GM18507 (cell line): ENCODE results near the gene TRIP4.
"Not testable (repeated sequence)": the region's sequence is repeated elsewhere in the genome, so short reads cannot be mapped to it uniquely, and the experiment has no call there.

Source experiments
- DNase-seq: peaks from one replicate; pipeline ENCODE4 v3.0.0; 2011; ENCODE audit warnings: low read depth; ENCODE audit not compliant: insufficient read length; ENCODE audit errors: extremely low spot score
- FAIRE-seq: peaks from 2 replicates; lab custom pipeline; 2011; peaks lifted over from hg19 to GRCh38; lab: Jason Lieb, UNC

Gene TRIP4

DNA sequence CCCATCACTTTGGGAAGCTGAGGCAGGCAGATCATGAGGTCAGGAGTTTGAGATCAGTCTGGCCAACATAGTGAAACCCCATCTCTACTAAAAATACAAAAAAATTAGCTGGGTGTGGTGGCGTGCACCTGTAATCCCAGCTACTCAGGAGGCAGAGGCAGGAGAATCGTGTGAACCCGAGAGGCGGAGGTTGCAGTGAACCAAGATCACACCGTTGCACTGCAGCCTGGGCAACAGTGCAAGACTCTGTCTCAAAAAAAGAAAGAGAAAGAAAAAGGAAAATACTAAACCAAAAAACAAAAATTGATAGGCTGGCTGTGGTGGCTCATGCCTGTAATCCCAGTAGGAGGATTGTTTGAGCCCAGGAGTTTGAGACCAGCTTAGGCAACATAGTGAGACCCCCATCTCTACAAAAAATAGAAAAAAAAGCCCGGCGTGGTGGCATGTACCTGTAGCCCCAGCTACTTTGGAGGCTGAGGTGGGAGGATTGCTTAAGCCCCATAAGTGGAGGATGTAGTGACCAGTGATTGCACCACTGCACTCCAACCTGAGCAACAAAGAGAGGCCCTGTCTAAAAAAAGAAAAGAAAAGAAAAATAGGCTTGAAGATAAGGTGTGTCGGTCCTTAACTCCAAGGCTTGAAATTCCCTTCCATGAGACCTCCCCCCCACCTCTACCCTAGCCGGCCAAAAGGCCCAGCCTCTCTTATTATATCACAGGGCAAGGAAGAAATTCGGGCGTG lies 7.3 kb upstream of the TRIP4 start:
- FAIRE-seq = not testable (repeated sequence)

GRCh38 chr15:64381000-64381751 lies 6.5 kb upstream of the TRIP4 start, which contains the start of gene PCLAF:
Gene PCLAF, minus strand, starts transcription at chr15:64381441. Its CDS starts 70 bp downstream, at chr15:64381371.
- DNase-seq (peak; percentile 87), FAIRE-seq (peak; percentile 99)

More for the DNA sequence above, 7.3 kb upstream of the TRIP4 start:
- DNase-seq = not testable (repeated sequence)

- DNase-seq (no peak), FAIRE-seq (no peak)
Measured at GRCh38 chr15:64383760-64384159, 3.9 kb upstream of the TRIP4 start.

GRCh38 chr15:64386291-64386690 lies 1.3 kb upstream of the TRIP4 start:
- DNase-seq = no peak
- FAIRE-seq = no peak

GRCh38 chr15:64389036-64389435 lies 1.4 kb downstream of the TRIP4 start:
- no peak for FAIRE-seq
- DNase-seq = no peak

- not testable (repeated sequence) for DNase-seq, FAIRE-seq
Measured at GRCh38 chr15:64392471-64392870, 4.8 kb downstream of the TRIP4 start.

- no peak for FAIRE-seq
Measured at GRCh38 chr15:64396789-64397188, 9.2 kb downstream of the TRIP4 start.

GRCh38 chr15:64398575-64398974 lies 10.9 kb downstream of the TRIP4 start:
- no peak for DNase-seq
- FAIRE-seq = no peak

More at GRCh38 chr15:64396789-64397188, 9.2 kb downstream of the TRIP4 start:
- DNase-seq = no peak

GRCh38 chr15:64400583-64400982 lies 12.9 kb downstream of the TRIP4 start:
- DNase-seq (no peak), FAIRE-seq (no peak)

GRCh38 chr15:64412216-64412615 lies 24.6 kb downstream of the TRIP4 start:
- no peak for DNase-seq
- FAIRE-seq = no peak

GRCh38 chr15:64422697-64423096 lies 35.1 kb downstream of the TRIP4 start:
- DNase-seq (no peak), FAIRE-seq (peak; percentile 26)

DNA sequence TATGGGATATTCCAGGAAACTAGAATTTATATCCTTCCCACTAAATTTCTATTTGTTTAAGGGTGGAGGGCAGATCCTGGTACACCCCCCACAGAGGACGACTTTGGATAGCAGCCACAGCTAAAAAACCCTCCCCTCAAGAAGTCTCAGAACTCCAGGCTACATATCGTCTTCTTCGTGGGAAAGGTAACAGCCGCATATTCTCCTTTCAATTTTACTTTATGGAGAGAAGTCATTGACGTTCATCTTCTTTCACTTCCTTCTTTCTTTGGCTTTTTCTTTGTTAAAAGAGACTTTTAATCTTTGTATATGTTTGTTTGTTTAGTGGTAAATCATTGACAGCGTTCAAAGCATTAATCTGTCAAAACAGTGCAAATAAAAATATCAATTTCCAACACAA lies 36.3 kb downstream of the TRIP4 start:
- FAIRE-seq (peak; percentile 89), DNase-seq (no peak)

GRCh38 chr15:64425221-64425620 lies 37.6 kb downstream of the TRIP4 start:
- DNase-seq (no peak), FAIRE-seq (no peak)

DNA sequence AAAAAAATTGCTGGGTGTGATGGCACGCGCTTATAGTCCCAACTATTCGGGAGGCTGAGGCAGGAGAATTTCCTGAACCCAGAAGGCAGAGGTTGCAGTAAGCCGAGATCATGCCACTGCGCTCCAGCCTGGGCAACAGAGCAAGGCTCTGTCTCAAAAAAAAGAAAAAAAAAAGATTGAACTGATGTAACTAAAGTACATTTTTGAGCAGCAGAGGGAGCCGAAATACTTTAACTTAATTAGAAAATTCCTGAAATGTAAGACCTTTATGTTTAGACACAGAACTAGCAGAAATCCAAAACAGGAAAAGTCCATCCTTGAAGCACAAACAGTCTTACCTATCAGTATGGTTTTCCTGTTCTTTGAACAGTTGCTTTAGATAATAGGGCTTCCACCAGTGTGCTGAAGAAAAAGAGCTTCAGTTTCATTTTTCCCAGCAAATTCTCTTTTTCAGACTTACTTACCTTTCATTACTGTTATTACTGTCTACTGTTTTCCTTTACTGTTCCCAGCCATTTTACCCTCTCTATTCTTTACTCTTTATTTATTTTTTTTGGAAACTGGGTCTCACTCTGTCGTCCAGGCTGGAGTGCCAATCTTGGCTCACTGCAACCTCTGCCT lies 39.3 kb downstream of the TRIP4 start:
- DNase-seq (no peak), FAIRE-seq (no peak)

GRCh38 chr15:64429448-64429847 lies 41.8 kb downstream of the TRIP4 start:
- no peak for DNase-seq

GRCh38 chr15:64430000-64430735 lies 42.5 kb downstream of the TRIP4 start:
- DNase-seq (no peak), FAIRE-seq (peak; percentile 79)

More at GRCh38 chr15:64429448-64429847, 41.8 kb downstream of the TRIP4 start:
- no peak for FAIRE-seq

DNA sequence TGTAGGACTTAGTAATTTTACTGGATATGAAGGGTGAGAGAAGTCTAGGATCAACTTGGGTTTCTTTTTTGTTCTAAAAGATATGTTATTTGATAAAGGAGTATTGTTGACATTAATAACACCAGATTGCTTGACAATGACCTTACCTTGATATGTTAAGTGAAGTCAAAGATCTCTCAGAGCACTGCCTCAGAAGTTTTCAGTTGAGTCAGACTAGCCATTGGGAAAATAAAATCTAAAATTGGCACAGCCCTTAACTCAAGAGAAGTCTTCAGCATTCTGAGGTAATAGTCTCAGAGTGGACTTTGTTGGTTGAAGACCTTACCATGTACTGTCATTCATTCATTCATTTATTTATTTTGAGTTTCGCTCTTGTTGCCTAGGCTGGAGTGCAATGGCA lies 50.3 kb downstream of the TRIP4 start:
- FAIRE-seq = no peak
- no peak for DNase-seq

DNA sequence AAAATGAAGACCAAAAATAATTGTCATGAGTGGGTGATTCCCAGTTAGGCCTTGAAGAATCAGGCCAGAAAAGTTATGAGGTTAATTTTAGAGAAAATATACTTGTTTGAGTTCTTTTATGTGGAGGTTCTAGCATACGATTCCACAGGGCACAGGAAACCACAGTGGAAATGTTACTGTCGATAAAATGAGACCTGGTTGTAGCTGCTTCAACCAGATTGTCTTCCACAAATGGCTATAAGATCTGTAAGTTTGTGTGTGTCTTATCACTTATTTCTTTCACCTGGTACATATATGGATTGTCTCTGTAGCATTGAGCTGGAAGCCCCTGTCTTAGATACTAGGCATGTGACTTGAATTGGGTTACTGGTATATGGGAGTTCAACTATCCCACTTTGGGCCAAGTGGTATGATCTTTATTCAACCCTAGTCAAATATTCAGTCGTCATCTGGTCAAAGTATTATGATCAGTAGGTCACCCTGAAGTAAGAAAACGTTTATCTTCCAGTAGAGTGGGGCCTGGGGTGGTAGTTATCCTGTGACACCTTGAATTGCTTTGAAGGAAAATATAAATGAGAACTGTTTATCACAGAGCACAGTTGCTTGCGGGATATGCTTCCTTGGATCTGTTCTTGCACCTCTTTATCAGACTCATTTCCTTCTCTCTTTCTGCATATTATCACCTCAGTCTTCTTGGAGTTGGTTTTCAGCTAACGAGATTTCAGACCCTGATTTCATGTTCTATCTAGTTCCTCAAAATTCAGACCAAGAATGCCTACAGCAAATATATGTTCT lies 51.2 kb downstream of the TRIP4 start:
- DNase-seq (no peak), FAIRE-seq (no peak)

DNA sequence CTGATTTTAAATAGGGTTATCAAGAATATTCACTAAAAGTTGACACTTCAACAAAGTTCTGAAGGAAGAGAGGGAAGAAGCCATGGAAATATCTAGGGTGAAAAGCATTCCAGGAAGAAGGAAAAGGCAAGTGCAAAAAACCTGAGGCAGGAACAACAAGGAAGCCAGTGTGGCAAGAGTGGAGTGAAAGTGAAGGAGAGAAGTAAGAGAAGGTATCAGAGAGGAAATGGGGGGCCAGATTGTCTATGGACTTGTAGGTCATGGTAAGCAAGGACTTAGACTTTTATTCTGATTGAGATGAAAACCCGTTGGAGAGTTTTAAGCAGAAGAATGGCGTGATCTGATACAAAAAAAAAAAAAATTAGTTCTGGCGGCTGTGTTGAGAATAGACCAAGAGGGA lies 54.2 kb downstream of the TRIP4 start:
- FAIRE-seq (no peak), DNase-seq (no peak)
